ENCODE data around the gene CA11. TPM values are rescaled to one million over a fixed set of nuclear protein-coding genes. Genes with fewer than 3 reads are reported as not detected.

The CA11 gene
- total RNA-seq, 1 donor = 1.3 TPM

DNA sequence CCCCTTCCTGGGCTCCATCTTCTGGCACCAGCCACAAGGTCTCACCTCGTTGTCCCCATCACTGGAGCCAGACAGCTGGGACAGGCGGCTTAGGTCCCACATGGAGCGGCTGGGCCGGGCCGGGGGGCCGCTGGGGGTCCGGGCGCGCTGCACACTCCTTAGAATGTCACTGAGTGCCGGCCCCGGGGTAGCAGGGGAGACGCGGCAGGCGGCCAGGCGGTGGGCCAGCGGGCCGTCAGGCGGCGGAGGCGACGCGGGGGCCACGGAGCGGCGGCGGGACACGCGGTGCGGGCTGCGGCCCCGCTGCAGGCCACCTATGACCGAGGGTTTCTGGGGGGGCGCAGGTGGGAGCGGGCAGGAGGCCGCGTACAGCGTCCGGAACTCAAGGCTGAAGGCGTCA lies 42.5 kb downstream of the CA11 start:
- DNase-seq (ENCODE audit: low read depth) = no peak
- TF ChIP-seq, protein P1, sequence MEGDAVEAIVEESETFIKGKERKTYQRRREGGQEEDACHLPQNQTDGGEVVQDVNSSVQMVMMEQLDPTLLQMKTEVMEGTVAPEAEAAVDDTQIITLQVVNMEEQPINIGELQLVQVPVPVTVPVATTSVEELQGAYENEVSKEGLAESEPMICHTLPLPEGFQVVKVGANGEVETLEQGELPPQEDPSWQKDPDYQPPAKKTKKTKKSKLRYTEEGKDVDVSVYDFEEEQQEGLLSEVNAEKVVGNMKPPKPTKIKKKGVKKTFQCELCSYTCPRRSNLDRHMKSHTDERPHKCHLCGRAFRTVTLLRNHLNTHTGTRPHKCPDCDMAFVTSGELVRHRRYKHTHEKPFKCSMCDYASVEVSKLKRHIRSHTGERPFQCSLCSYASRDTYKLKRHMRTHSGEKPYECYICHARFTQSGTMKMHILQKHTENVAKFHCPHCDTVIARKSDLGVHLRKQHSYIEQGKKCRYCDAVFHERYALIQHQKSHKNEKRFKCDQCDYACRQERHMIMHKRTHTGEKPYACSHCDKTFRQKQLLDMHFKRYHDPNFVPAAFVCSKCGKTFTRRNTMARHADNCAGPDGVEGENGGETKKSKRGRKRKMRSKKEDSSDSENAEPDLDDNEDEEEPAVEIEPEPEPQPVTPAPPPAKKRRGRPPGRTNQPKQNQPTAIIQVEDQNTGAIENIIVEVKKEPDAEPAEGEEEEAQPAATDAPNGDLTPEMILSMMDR (IDR thresholded peaks at IDR 0.05; ENCODE audit: insufficient read depth, low read depth, low read length) = no peak
- H3K4me3 ChIP-seq (ENCODE audit: low read depth, low read length) = no peak overlapping the region

- no peak for DNase-seq (ENCODE audit: low read depth)
- H3K4me3 ChIP-seq (ENCODE audit: low read depth, low read length) = no peak overlapping the region
- TF ChIP-seq, protein P1 (IDR thresholded peaks at IDR 0.05; ENCODE audit: insufficient read depth, low read depth, low read length) = no peak
These were observed 43.0 kb downstream of the CA11 start for GRCh38 chr19:48603001-48603400.

- TF ChIP-seq, protein P1 (IDR thresholded peaks at IDR 0.05; ENCODE audit: insufficient read depth, low read depth, low read length) = no peak
- no peak overlapping the region for H3K4me3 ChIP-seq (ENCODE audit: low read depth, low read length)
- DNase-seq (ENCODE audit: low read depth) = no peak
These were observed 45.1 kb downstream of the CA11 start for GRCh38 chr19:48600679-48601417.

GRCh38 chr19:48598996-48599700 lies 46.8 kb downstream of the CA11 start:
- DNase-seq (ENCODE audit: low read depth) = no peak
- no peak overlapping the region for H3K4me3 ChIP-seq (ENCODE audit: low read depth, low read length)
- TF ChIP-seq, protein P1 (IDR thresholded peaks at IDR 0.05; ENCODE audit: insufficient read depth, low read depth, low read length) = no peak

DNA sequence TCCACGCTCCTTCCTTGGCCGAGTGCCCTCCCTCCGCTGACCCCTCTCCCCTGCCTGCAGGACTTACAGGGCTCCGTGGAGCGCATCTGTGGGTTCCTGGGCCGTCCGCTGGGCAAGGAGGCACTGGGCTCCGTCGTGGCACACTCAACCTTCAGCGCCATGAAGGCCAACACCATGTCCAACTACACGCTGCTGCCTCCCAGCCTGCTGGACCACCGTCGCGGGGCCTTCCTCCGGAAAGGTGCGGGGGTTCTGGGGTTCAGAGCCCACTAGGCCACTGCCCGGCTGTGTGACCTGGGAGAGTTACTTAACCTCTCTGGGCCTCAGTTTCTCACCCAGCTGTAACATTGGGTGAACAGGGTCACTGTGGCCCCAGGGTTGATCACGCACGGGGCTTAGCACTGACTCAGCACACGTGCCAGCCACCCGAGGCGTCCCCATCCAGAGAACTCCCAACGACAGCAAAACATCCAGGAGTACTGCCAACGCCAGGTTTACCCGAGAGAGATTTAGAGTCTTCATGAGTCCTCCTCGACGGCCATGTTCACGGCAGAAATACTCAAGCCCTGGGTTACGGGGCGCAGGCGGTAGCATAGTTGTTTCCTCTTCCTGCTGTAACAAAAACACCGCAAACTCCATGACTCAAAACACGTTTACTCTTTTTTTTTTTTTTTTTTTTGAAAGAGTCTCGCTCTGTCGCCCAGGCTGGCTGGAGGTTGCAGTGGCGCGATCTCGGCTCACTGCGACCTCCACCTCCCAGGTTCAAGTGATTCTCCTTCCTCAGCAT lies 49.1 kb downstream of the CA11 start:
- TF ChIP-seq, protein P1 (IDR thresholded peaks at IDR 0.05; ENCODE audit: insufficient read depth, low read depth, low read length) = no peak
- DNase-seq (ENCODE audit: low read depth) = no peak
- H3K4me3 ChIP-seq (ENCODE audit: low read depth, low read length) = no peak overlapping the region

GRCh38 chr19:48596237-48596636 lies 49.8 kb downstream of the CA11 start:
- no peak overlapping the region for H3K4me3 ChIP-seq (ENCODE audit: low read depth, low read length)
- DNase-seq (ENCODE audit: low read depth) = no peak
- TF ChIP-seq, protein P1 (IDR thresholded peaks at IDR 0.05; ENCODE audit: insufficient read depth, low read depth, low read length) = no peak
